Coronary artery (tissue), 2 donors: Measurements from ENCODE around the gene MYORG.
A peak's percentile ranks its signal among the peaks of the same experiment; 100 is the strongest.

Experiments used
- DNase-seq: peaks from one replicate; pipeline ENCODE4 v3.0.0-alpha.2; 2017; ENCODE audit warnings: low spot score
- H3K27ac ChIP-seq, 2 donors: fragments of 200-600 bp; sonication (generic); one replicate each; pipeline ENCODE4 v1.5.1; 2016 to 2019
- H3K4me3 ChIP-seq: fragments of 200-600 bp; sonication (generic); 2 replicates; pipeline ENCODE4 v1.5.1; 2016; ENCODE audit warnings: mild to moderate bottlenecking, moderate library complexity
- TF ChIP-seq, protein P1 (sequence below): fragments of 200-600 bp; sonication (generic); IDR thresholded peaks from one replicate; pipeline ENCODE4 v1.5.1; 2019; ENCODE audit warnings: antibody characterized with exemption

MYORG gene

DNA sequence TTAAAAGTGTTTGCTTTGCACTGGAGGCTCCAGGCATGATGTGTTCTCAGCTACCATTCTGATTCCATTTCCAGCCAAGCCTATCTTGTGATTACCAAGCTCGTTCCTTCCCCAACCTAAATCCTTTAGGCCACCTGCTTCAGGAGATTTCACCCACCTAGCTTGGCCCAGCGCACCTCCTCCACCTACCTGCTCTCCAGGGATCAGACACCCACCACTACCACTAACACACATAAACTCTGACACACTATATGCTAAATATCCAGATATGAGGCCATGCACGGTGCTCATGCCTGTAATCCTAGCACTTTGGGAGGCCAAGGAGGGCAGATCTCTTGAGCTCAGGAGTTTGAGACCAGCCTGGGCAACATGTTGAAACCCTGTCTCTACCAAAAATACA is 2.4 kb downstream of the MYORG start:
- no peak overlapping the region for H3K27ac ChIP-seq
- no peak overlapping the region for H3K4me3 ChIP-seq
- TF ChIP-seq, protein P1, sequence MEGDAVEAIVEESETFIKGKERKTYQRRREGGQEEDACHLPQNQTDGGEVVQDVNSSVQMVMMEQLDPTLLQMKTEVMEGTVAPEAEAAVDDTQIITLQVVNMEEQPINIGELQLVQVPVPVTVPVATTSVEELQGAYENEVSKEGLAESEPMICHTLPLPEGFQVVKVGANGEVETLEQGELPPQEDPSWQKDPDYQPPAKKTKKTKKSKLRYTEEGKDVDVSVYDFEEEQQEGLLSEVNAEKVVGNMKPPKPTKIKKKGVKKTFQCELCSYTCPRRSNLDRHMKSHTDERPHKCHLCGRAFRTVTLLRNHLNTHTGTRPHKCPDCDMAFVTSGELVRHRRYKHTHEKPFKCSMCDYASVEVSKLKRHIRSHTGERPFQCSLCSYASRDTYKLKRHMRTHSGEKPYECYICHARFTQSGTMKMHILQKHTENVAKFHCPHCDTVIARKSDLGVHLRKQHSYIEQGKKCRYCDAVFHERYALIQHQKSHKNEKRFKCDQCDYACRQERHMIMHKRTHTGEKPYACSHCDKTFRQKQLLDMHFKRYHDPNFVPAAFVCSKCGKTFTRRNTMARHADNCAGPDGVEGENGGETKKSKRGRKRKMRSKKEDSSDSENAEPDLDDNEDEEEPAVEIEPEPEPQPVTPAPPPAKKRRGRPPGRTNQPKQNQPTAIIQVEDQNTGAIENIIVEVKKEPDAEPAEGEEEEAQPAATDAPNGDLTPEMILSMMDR, result no peak
- no peak for DNase-seq

- TF ChIP-seq, protein P1, result no peak
- H3K4me3 ChIP-seq, result no peak overlapping the region
- no peak for DNase-seq
- H3K27ac ChIP-seq, result no peak overlapping the region
Measured at GRCh38 chr9:34373749-34374148, 2.9 kb downstream of the MYORG start.

DNA sequence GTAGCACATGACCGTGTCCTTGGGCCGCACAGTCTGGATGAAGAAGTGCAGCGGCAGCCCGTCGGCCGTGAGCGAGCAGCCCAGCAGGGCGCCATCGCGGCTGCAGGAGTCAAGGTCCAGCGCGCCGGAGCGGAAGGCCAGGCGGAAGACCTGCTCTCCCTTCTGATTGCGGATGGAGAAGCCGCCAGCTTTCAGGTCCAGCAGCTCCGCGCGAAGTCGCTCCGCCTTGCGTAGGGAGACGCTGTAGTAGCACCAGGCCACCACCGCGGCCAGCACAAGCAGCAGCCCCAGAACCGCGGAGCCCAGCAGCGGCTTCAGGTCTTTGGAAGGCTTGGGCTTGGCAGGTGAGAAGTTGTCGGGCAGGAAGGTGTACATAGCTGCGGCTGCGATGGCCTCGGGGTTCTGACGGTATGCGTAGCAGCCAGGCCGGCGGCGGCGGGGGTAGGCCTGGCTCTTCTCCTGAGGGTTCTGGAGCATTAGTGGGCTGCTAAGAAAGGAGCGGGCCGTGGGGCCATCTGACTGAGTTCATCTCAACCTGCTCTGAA is 4.2 kb downstream of the MYORG start:
- Histone ChIP-seq H3K27ac (no peak overlapping the region), H3K4me3 (no peak overlapping the region)
- TF ChIP-seq, protein P1, result no peak
- no peak for DNase-seq

DNA sequence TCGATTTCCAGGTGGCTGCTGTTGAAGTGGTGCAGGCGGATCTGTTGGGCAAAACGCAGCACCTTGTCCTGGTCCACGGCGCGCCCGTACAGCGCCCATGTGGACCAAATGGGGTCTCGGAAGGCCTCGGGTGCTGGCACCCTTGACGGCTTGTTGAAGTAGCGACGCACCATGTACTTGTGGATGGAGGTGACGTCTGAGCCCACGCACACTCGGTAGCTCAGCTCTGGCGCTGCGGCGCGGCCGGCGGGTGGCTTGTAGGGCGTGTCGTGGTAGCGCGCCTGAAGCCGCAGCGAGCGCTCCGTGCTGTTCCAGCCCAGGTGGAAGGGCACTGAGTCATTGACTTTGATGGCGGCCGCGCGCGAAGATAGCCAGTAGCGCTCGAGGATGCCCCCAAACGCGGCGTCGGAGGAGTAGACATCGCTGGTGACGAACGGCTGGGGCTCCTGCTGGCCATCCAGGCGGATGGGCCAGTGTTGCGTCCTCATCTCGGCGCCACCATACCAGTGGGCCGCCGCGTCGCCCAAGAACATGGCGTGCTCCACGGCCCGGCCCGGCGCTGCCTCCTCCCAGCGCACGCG is 4.7 kb downstream of the MYORG start:
- DNase-seq, result no peak
- TF ChIP-seq, protein P1, result no peak
- H3K4me3 ChIP-seq, result peak overlapping the region; percentile 21
- H3K27ac ChIP-seq, result no peak overlapping the region

DNA sequence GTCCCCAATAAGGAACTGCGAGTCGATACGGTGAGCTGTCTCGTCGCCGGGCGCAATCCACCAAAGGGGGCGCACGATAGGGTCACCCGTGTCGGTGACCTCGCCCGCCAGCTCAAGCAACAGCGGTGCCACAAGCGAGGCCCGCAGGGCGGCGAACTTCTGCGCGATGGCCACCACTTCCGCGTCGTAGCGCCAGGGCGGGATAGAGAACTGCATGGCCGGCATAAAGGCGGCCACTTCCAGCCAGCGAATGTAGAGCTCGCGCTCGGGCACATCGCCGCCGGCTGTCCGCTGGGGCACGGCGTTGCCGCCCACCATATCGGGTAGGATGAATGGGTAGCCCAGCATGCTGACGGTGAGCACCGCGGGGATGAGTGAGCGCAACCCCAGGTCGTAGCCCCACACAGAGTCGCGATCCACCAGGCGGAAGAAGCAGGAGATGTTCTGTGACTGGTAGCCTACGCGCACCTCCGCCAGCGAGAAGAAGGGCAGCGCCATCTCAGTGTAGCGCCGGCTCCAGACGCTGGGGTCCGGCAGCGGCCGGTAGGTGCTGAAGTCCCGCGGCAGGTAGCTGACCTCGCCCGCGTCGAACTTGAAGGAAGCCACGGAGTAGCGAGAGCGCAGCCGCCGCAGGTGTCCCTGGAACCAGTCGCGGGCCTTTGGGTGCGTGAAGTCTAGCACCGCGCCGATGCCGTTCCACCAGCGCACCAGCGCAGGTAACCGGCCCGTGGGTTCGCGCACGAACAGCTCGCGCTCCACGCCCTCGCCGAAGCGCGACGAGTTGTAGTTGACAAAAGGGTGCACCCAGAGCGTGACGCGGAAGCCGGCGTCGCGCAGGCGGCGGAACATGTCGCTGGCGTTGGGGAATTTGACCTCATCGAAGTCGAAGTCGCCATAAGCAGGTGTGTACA is 5.5 kb downstream of the MYORG start:
- TF ChIP-seq, protein P1, result no peak
- H3K4me3 ChIP-seq, result peak overlapping the region; percentile 21
- no peak overlapping the region for H3K27ac ChIP-seq
- DNase-seq, result no peak

- DNase-seq, result no peak
- Histone ChIP-seq H3K27ac (no peak overlapping the region), H3K4me3 (no peak overlapping the region)
- TF ChIP-seq, protein P1, result no peak
Measured at GRCh38 chr9:34370335-34370969, 6.2 kb downstream of the MYORG start.
